Naive thymus-derived CD4-positive, alpha-beta T cell (primary cell): Measurements from ENCODE around the gene GOLGA7B. TPM values are rescaled to one million over a fixed set of nuclear protein-coding genes. Genes with fewer than 3 reads are reported as not detected.
A peak's percentile ranks its signal among the peaks of the same experiment; 100 is the strongest.

Experiments used
- ATAC-seq: fragments of 150-1000 bp; cut with Tn5 transposase; 2 replicates; pipeline ENCODE4 v1.10.0; 2021; ENCODE audit warnings: mild to moderate bottlenecking, moderate library complexity
- CTCF ChIA-PET: fragments of 350-600 bp; sonication (Branson Sonifier 250); formaldehyde crosslinking; loops from one replicate; lab custom pipeline; 2021; ENCODE audit warnings: antibody characterized with exemption; lab: Charles Lee
- POLR2A ChIA-PET: fragments of 350-600 bp; sonication (Branson Sonifier 250); formaldehyde crosslinking; loops from one replicate; lab custom pipeline; 2021; ENCODE audit warnings: antibody characterized with exemption, inconsistent platforms; lab: Charles Lee
- DNase-seq, 9 donors: peaks; one replicate each; pipeline versions ENCODE4 v3.0.0 to v3.0.0-alpha.2; 2020 to 2022; ENCODE audit warnings: mixed read lengths in 1 of 9
- H3K27ac ChIP-seq: one replicate; pipeline ENCODE4 v1.7.0; 2013; ENCODE audit warnings: mild to moderate bottlenecking, low read depth, low read length, moderate library complexity
- H3K27me3 ChIP-seq, 2 donors: one replicate each; pipeline ENCODE4 v1.7.0; 2013; ENCODE audit warnings: low read length in 2 of 2, mild to moderate bottlenecking in 2 of 2, moderate library complexity in 2 of 2; ENCODE audit not compliant: control insufficient read depth in 2 of 2, insufficient read depth in 2 of 2
- H3K36me3 ChIP-seq, 3 experiments: 1 replicate in 2 of 3; 2 replicates in 1 of 3; pipeline ENCODE4 v1.7.0; 2013; ENCODE audit warnings: low read length in 3 of 3, mild to moderate bottlenecking in 3 of 3, moderate library complexity in 1 of 3; ENCODE audit not compliant: insufficient read depth in 3 of 3, control insufficient read depth in 2 of 3
- H3K4me1 ChIP-seq, 2 donors: one replicate each; pipeline ENCODE4 v1.7.0; 2013; ENCODE audit warnings: low read length in 2 of 2, mild to moderate bottlenecking in 2 of 2, moderate library complexity in 1 of 2; ENCODE audit not compliant: control insufficient read depth in 2 of 2, insufficient read depth in 2 of 2
- H3K4me3 ChIP-seq: 2 replicates; pipeline ENCODE4 v1.7.0; 2013; ENCODE audit warnings: mild to moderate bottlenecking, low read length
- H3K9me3 ChIP-seq, 3 experiments: 1 replicate in 2 of 3; 2 replicates in 1 of 3; pipeline ENCODE4 v1.7.0; 2013; ENCODE audit warnings: low read length in 3 of 3; ENCODE audit not compliant: control insufficient read depth in 2 of 3
- H3K27ac Mint-ChIP-seq, 9 donors: one replicate each; pipeline ENCODE4 v1.8.0; 2020 to 2022; ENCODE audit warnings: mixed read lengths in 9 of 9, mild to moderate bottlenecking in 8 of 9, moderate library complexity in 5 of 9, inconsistent platforms in 2 of 9
- H3K27me3 Mint-ChIP-seq, 5 donors: one replicate each; pipeline ENCODE4 v1.8.0; 2021 to 2022; ENCODE audit warnings: mixed read lengths in 5 of 5, mild to moderate bottlenecking in 1 of 5
- H3K36me3 Mint-ChIP-seq, 5 donors: one replicate each; pipeline ENCODE4 v1.8.0; 2020 to 2022; ENCODE audit warnings: mixed read lengths in 5 of 5, mild to moderate bottlenecking in 3 of 5, inconsistent platforms in 1 of 5
- H3K4me1 Mint-ChIP-seq, 7 donors: one replicate each; pipeline ENCODE4 v1.8.0; 2020 to 2022; ENCODE audit warnings: mixed read lengths in 7 of 7, mild to moderate bottlenecking in 3 of 7, inconsistent platforms in 1 of 7
- H3K4me3 Mint-ChIP-seq, 10 donors: one replicate each; pipeline ENCODE4 v1.8.0; 2020 to 2022; ENCODE audit warnings: mild to moderate bottlenecking in 10 of 10, mixed read lengths in 10 of 10, moderate library complexity in 6 of 10, inconsistent platforms in 2 of 10
- H3K9me3 Mint-ChIP-seq, 11 donors: one replicate each; pipeline ENCODE4 v1.8.0; 2020 to 2022; ENCODE audit warnings: mixed read lengths in 11 of 11, mild to moderate bottlenecking in 4 of 11, inconsistent platforms in 1 of 11, moderate library complexity in 1 of 11
- intact Hi-C, 2 donors: fragments of 100-400 bp; cut with micrococcal nuclease; formaldehyde crosslinking; loops; one replicate each; pipeline ENCODE4 v1.15.1; 2023
- polyA plus RNA-seq, 2 donors: library from polyadenylated mRNA; unstranded; fragments of 300-500 nt; fragmentation: Illumina TruSeq; gene quantifications; one replicate each; pipeline ENCODE4 v1.2.3, GENCODE V29; 2021
- total RNA-seq, 6 experiments: library from RNA in 5 of 6; stranded (reverse) in 5 of 6; gene quantifications; 1 replicate in 5 of 6; 2 replicates in 1 of 6; pipeline ENCODE4 v1.2.3 and lab custom pipeline; 2021 to 2026

Gene GOLGA7B
- total and polyA plus RNA-seq, 7 experiments from 2014 or later: 0.62 to 8.5 (median 6.4) TPM

DNA sequence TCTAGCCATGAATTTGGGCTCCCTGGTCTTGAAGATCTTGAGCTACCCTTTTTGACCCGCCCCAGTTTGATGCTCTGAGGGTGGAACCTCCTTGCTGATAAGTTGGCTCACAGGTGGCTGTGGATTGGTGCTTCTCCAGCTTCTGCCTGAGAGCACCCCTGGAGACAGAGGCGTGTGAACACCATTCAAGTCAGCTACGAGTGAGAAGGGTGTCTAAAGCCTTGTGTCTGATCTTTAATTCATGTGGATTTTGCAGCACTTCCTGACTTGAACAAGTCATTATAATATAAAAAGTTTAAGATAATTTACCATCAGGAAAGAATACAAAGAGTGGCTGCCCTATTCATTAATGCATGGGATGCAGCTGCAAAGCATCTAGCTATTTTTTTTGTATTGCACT, 37.7 kb upstream of the GOLGA7B start:
- intact Hi-C loops: no loop called here
- peaks cover 0 to 11% (median 5%) of the 10 kb centered on the region in 7 donors for H3K4me1 Mint-ChIP-seq

GRCh38 chr10:97812696-97813095, 36.9 kb upstream of the GOLGA7B start:
- no peaks in the 10 kb centered on the region for H3K36me3 Mint-ChIP-seq
- H3K36me3 ChIP-seq: no peaks in the 10 kb centered on the region
- intact Hi-C loops: no loop called here

More for the DNA sequence above, 37.7 kb upstream of the GOLGA7B start:
- ATAC-seq (no peak), DNase-seq (no peak)
- POLR2A ChIA-PET: no interaction called here
- Mint-ChIP-seq H3K4me3 (no peak overlapping the region), H3K27me3 (peaks cover 0 to 6% (median 0%) of the 10 kb centered on the region in 5 donors), H3K36me3 (no peaks in the 10 kb centered on the region), H3K9me3 (no peaks in the 10 kb centered on the region), H3K27ac (peak overlapping the region in 2 of 9 donors; percentile 49 to 86)
- Histone ChIP-seq H3K27ac (no peak overlapping the region), H3K4me3 (no peak overlapping the region), H3K4me1 (no peaks in the 10 kb centered on the region), H3K9me3 (no peaks in the 10 kb centered on the region), H3K36me3 (no peaks in the 10 kb centered on the region), H3K27me3 (no peaks in the 10 kb centered on the region)
- CTCF ChIA-PET: interaction anchor here (0.6 to 1.0 kb wide), 2 partner anchors 8 to 426 kb away, joined by 3 read pairs; no protein-coding TSS in a partner anchor

GRCh38 chr10:97813311-97813710, 36.3 kb upstream of the GOLGA7B start:
- H3K27ac ChIP-seq: no peak overlapping the region
- H3K36me3 ChIP-seq: no peaks in the 10 kb centered on the region
- no peak overlapping the region for H3K4me3 ChIP-seq
- Mint-ChIP-seq H3K36me3 (no peaks in the 10 kb centered on the region), H3K4me3 (no peak overlapping the region), H3K27me3 (peaks cover 0 to 9% (median 0%) of the 10 kb centered on the region in 5 donors), H3K4me1 (peaks cover 0 to 11% (median 5%) of the 10 kb centered on the region in 7 donors), H3K9me3 (no peaks in the 10 kb centered on the region), H3K27ac (no peak overlapping the region)
- intact Hi-C loops: no loop called here
- H3K9me3 ChIP-seq: no peaks in the 10 kb centered on the region
- H3K27me3 ChIP-seq: no peaks in the 10 kb centered on the region
- ChIA-PET CTCF (interaction anchor here (0.7 to 1.3 kb wide), 2 partner anchors 21 to 290 kb away, joined by 3 to 4 read pairs; no protein-coding TSS in a partner anchor), POLR2A (no interaction called here)
- no peak for DNase-seq
- no peak for ATAC-seq
- no peaks in the 10 kb centered on the region for H3K4me1 ChIP-seq

More at GRCh38 chr10:97812696-97813095, 36.9 kb upstream of the GOLGA7B start:
- Histone ChIP-seq H3K27ac (no peak overlapping the region), H3K4me3 (no peak overlapping the region), H3K4me1 (no peaks in the 10 kb centered on the region), H3K9me3 (no peaks in the 10 kb centered on the region), H3K27me3 (no peaks in the 10 kb centered on the region)
- POLR2A ChIA-PET: no interaction called here
- H3K27ac Mint-ChIP-seq: no peak overlapping the region
- peaks cover 0 to 8% (median 0%) of the 10 kb centered on the region in 5 donors for H3K27me3 Mint-ChIP-seq
- H3K9me3 Mint-ChIP-seq: no peaks in the 10 kb centered on the region
- no peak overlapping the region for H3K4me3 Mint-ChIP-seq
- CTCF ChIA-PET: interaction anchor here (1.0 kb wide), 1 partner anchor 9 kb away, joined by 3 read pairs; no protein-coding TSS in a partner anchor
- ATAC-seq: no peak
- DNase-seq: no peak
- peaks cover 0 to 11% (median 5%) of the 10 kb centered on the region in 7 donors for H3K4me1 Mint-ChIP-seq

DNA sequence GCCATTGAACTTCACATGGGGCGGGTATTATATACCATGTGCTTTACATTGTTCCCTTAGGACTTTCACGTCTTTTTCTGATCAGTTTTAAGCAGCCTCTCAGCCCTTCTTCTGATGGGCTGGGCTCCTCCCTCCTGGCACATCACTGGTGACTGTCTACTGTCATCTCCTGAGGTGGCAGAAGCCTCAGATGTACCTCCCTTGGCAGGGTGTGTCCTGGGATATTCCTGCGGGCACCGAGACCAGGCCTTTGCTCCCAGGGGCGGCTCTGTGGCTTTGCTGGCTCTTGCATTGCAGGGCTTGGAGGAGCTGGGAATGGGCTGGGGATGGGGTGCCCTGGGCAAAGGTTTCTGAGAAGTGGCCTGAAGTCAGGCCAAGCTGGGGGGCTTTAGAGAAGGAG, 34.6 kb upstream of the GOLGA7B start:
- H3K27me3 Mint-ChIP-seq: peaks cover 0 to 14% (median 0%) of the 10 kb centered on the region in 5 donors
- H3K27ac ChIP-seq: no peak overlapping the region
- no peaks in the 10 kb centered on the region for H3K4me1 ChIP-seq
- no peak overlapping the region for H3K4me3 ChIP-seq
- ChIA-PET CTCF (no interaction called here), POLR2A (no interaction called here)
- no peaks in the 10 kb centered on the region for H3K36me3 Mint-ChIP-seq
- intact Hi-C loops: no loop called here
- H3K9me3 Mint-ChIP-seq: no peaks in the 10 kb centered on the region
- no peaks in the 10 kb centered on the region for H3K9me3 ChIP-seq
- no peak overlapping the region for H3K4me3 Mint-ChIP-seq
- ATAC-seq (no peak), DNase-seq (no peak)
- peaks cover 0 to 11% (median 5%) of the 10 kb centered on the region in 7 donors for H3K4me1 Mint-ChIP-seq
- H3K27me3 ChIP-seq: no peaks in the 10 kb centered on the region
- H3K27ac Mint-ChIP-seq: no peak overlapping the region
- no peaks in the 10 kb centered on the region for H3K36me3 ChIP-seq

GRCh38 chr10:97816609-97817008, 33.0 kb upstream of the GOLGA7B start:
- Mint-ChIP-seq H3K4me3 (no peak overlapping the region), H3K36me3 (no peaks in the 10 kb centered on the region), H3K27ac (no peak overlapping the region), H3K27me3 (peaks cover 0 to 19% (median 0%) of the 10 kb centered on the region in 5 donors), H3K4me1 (peaks cover 0 to 6% (median 5%) of the 10 kb centered on the region in 7 donors), H3K9me3 (no peaks in the 10 kb centered on the region)
- DNase-seq (no peak), ATAC-seq (no peak)
- ChIA-PET POLR2A (interaction anchor here (0.6 kb wide), 1 partner anchor 57 kb away, joined by 3 read pairs; no protein-coding TSS in a partner anchor), CTCF (no interaction called here)
- H3K27ac ChIP-seq: no peak overlapping the region
- no peaks in the 10 kb centered on the region for H3K4me1 ChIP-seq
- intact Hi-C loops: no loop called here
- no peaks in the 10 kb centered on the region for H3K9me3 ChIP-seq
- H3K27me3 ChIP-seq: no peaks in the 10 kb centered on the region
- no peaks in the 10 kb centered on the region for H3K36me3 ChIP-seq
- H3K4me3 ChIP-seq: no peak overlapping the region

DNA sequence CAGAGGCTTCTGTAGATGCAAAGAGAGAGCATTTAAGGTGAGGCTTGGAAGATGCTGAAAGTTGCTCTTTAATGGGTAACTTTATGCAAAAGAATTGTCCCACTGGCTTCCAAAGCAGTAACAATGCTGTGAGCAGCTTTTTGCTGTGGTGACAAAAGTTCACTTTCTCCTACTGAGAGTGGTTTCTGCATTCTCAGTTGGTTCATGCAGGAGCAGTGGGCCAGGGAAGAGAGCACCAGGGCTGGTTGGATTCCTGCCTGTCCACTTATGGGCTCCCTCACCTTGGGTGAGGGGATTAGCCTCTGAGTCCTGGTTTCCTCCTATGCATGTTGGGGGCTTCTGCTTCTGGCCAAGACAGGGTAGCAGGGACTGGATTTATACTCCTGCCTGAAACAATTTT, 31.1 kb upstream of the GOLGA7B start:
- H3K36me3 Mint-ChIP-seq: peaks cover 0 to under 1% (median 0%) of the 10 kb centered on the region in 5 donors
- Histone ChIP-seq H3K9me3 (no peaks in the 10 kb centered on the region), H3K27ac (no peak overlapping the region), H3K27me3 (no peaks in the 10 kb centered on the region), H3K36me3 (no peaks in the 10 kb centered on the region), H3K4me1 (no peaks in the 10 kb centered on the region), H3K4me3 (no peak overlapping the region)
- POLR2A ChIA-PET: no interaction called here
- peaks cover 0 to 2% (median 0%) of the 10 kb centered on the region in 7 donors for H3K4me1 Mint-ChIP-seq
- ATAC-seq: no peak
- H3K9me3 Mint-ChIP-seq: no peaks in the 10 kb centered on the region
- no peak overlapping the region for H3K27ac Mint-ChIP-seq
- CTCF ChIA-PET: interaction anchor here (1.1 kb wide), 1 partner anchor 51 kb away, joined by 3 read pairs; no protein-coding TSS in a partner anchor
- peaks cover 0 to 15% (median 0%) of the 10 kb centered on the region in 5 donors for H3K27me3 Mint-ChIP-seq
- intact Hi-C loops: no loop called here
- DNase-seq: no peak
- H3K4me3 Mint-ChIP-seq: no peak overlapping the region
